HEK293 (cell line): ENCODE measurements around the gene IQSEC1.

ENCODE experiments used
- CTCF ChIA-PET: fragments of 350-600 bp; formaldehyde crosslinking; extraction: SDS; loops from one replicate; lab custom pipeline; 2021; ENCODE audit warnings: antibody characterized with exemption; lab: Yijun Ruan, JAX
- POLR2A ChIA-PET: fragments of 300-600 bp; formaldehyde crosslinking; extraction: SDS; loops from one replicate; lab custom pipeline; 2020; ENCODE audit warnings: antibody characterized with exemption, inconsistent platforms; lab: Yijun Ruan, JAX
- H3K27ac ChIP-seq: fragments of 200-500 bp; sonication (Bioruptor generic); 2 replicates; pipeline ENCODE4 v1.5.1; 2014; ENCODE audit warnings: low read depth, low read length, control low read depth, inconsistent platforms; ENCODE audit errors: extremely low read depth
- H3K36me3 ChIP-seq, 2 experiments: fragments of 200-500 bp in 1 of 2; sonication (Bioruptor generic) in 1 of 2; 1 replicate in 1 of 2; 2 replicates in 1 of 2; pipeline ENCODE4 v1.5.1; 2014 to 2017; ENCODE audit warnings: inconsistent platforms in 2 of 2, low read length in 2 of 2; ENCODE audit not compliant: control insufficient read depth in 2 of 2, insufficient read depth in 1 of 2
- H3K4me1 ChIP-seq: fragments of 200-500 bp; sonication (Bioruptor generic); 2 replicates; pipeline ENCODE4 v1.5.1; 2014; ENCODE audit warnings: mild to moderate bottlenecking, low read length, inconsistent platforms; ENCODE audit not compliant: control insufficient read depth, insufficient read depth
- H3K4me3 ChIP-seq: 2 replicates; pipeline ENCODE4 v1.5.1; 2011; ENCODE audit warnings: low read depth, mild to moderate bottlenecking, control low read depth, low read length, moderate library complexity
- H3K9me3 ChIP-seq: fragments of 200-500 bp; sonication (Bioruptor generic); 2 replicates; pipeline ENCODE4 v1.5.1; 2014; ENCODE audit warnings: low read depth, low read length, inconsistent platforms; ENCODE audit not compliant: control insufficient read depth, insufficient read depth
- BCL6B ChIP-seq: fragments of 450-650 bp; formaldehyde crosslinking; IDR thresholded peaks from 2 replicates; pipeline ENCODE4 v1.5.1; 2017; ENCODE audit warnings: missing biosample characterization, missing genetic modification characterization
- KLF10 ChIP-seq: fragments of 450-650 bp; IDR thresholded peaks from 2 replicates; pipeline ENCODE4 v1.5.1; 2018; ENCODE audit warnings: missing biosample characterization, mild to moderate bottlenecking, missing genetic modification characterization
- ZBTB11 ChIP-seq: fragments of 450-650 bp; formaldehyde crosslinking; conservative IDR thresholded peaks from 2 replicates; pipeline ENCODE4 v1.5.1; 2016; ENCODE audit warnings: low read depth, missing biosample characterization, missing genetic modification characterization
- ZBTB48 ChIP-seq: fragments of 450-650 bp; formaldehyde crosslinking; IDR thresholded peaks from 2 replicates; pipeline ENCODE4 v1.5.1; 2016; ENCODE audit warnings: missing biosample characterization, missing genetic modification characterization
- ZNF121 ChIP-seq: fragments of 450-650 bp; formaldehyde crosslinking; IDR thresholded peaks from 2 replicates; pipeline ENCODE4 v1.5.1; 2016; ENCODE audit warnings: missing biosample characterization, missing genetic modification characterization
- ZNF202 ChIP-seq: fragments of 450-650 bp; formaldehyde crosslinking; IDR thresholded peaks from 2 replicates; pipeline ENCODE4 v1.5.1; 2016; ENCODE audit warnings: missing biosample characterization, missing genetic modification characterization, borderline replicate concordance
- ZNF292 ChIP-seq: fragments of 450-650 bp; formaldehyde crosslinking; IDR thresholded peaks from 2 replicates; pipeline ENCODE4 v1.5.1; 2016; ENCODE audit warnings: low read depth, missing biosample characterization, missing genetic modification characterization, borderline replicate concordance
- ZNF510 ChIP-seq: fragments of 450-650 bp; formaldehyde crosslinking; IDR thresholded peaks from 2 replicates; pipeline ENCODE4 v1.5.1; 2018; ENCODE audit warnings: mild to moderate bottlenecking, missing genetic modification characterization, missing biosample characterization; ENCODE audit not compliant: insufficient replicate concordance
- ZNF558 ChIP-seq: fragments of 450-650 bp; formaldehyde crosslinking; IDR thresholded peaks from 2 replicates; pipeline ENCODE4 v1.5.1; 2016; ENCODE audit warnings: missing biosample characterization, missing genetic modification characterization
- ZNF623 ChIP-seq: fragments of 450-650 bp; formaldehyde crosslinking; IDR thresholded peaks from 2 replicates; pipeline ENCODE4 v1.5.1; 2016; ENCODE audit warnings: missing biosample characterization, missing genetic modification characterization
- ZNF670 ChIP-seq: fragments of 450-650 bp; formaldehyde crosslinking; IDR thresholded peaks from 2 replicates; pipeline ENCODE4 v1.5.1; 2016; ENCODE audit warnings: missing biosample characterization, missing genetic modification characterization, low read depth
- ZNF76 ChIP-seq: fragments of 450-650 bp; formaldehyde crosslinking; IDR thresholded peaks from 2 replicates; pipeline ENCODE4; 2016; ENCODE audit warnings: low read depth, missing biosample characterization, missing genetic modification characterization, borderline replicate concordance
- ZNF768 ChIP-seq: fragments of 450-650 bp; formaldehyde crosslinking; IDR thresholded peaks from 2 replicates; pipeline ENCODE4 v1.5.1; 2018; ENCODE audit warnings: missing biosample characterization, mild to moderate bottlenecking, missing genetic modification characterization
- ZSCAN5A ChIP-seq: fragments of 450-650 bp; formaldehyde crosslinking; IDR thresholded peaks from 2 replicates; pipeline ENCODE4 v1.5.1; 2016; ENCODE audit warnings: missing biosample characterization, missing genetic modification characterization

Gene IQSEC1

GRCh38 chr3:13085081-13085845, 12.0 kb upstream of the IQSEC1 start:
- TF ChIP-seq ZBTB48 (tag by site-specific recombination) = no peak
- no peaks in the 10 kb centered on the region for H3K9me3 ChIP-seq
- ChIA-PET CTCF (interaction anchor here (0.6 kb wide), 1 partner anchor 52 kb away, joined by 3 read pairs; no protein-coding TSS in a partner anchor), POLR2A (no interaction called here)
- no peaks in the 10 kb centered on the region for H3K36me3 ChIP-seq
- H3K4me3 ChIP-seq = no peak overlapping the region
- H3K4me1 ChIP-seq = no peaks in the 10 kb centered on the region
- no peak overlapping the region for H3K27ac ChIP-seq

- H3K9me3 ChIP-seq = no peaks in the 10 kb centered on the region
- POLR2A ChIA-PET = no interaction called here
- TF ChIP-seq ZBTB11 (no peak), ZNF202 (tag by site-specific recombination) (no peak), ZNF76 (no peak)
- no peak overlapping the region for H3K27ac ChIP-seq
- H3K36me3 ChIP-seq = no peaks in the 10 kb centered on the region
- H3K4me3 ChIP-seq = no peak overlapping the region
- CTCF ChIA-PET = interaction anchor here (1.5 kb wide), 1 partner anchor 8 kb away, joined by 6 read pairs; no protein-coding TSS in a partner anchor
- no peaks in the 10 kb centered on the region for H3K4me1 ChIP-seq
Measured at GRCh38 chr3:13083898-13084297, 10.7 kb upstream of the IQSEC1 start.

- Histone ChIP-seq H3K36me3 (no peaks in the 10 kb centered on the region), H3K27ac (no peak overlapping the region), H3K9me3 (no peaks in the 10 kb centered on the region), H3K4me1 (no peaks in the 10 kb centered on the region), H3K4me3 (no peak overlapping the region)
- CTCF ChIA-PET = interaction anchor here (1.5 kb wide), 1 partner anchor 9 kb away, joined by 6 read pairs; no protein-coding TSS in a partner anchor
- TF ChIP-seq ZNF768 (tag by site-specific recombination) (peak; percentile 61; the same call in 1 of the 2 replicates), ZNF510 (no peak)
- POLR2A ChIA-PET = no interaction called here
Measured at GRCh38 chr3:13083254-13083653, 10.0 kb upstream of the IQSEC1 start.

- TF ChIP-seq ZNF292 (tag by site-specific recombination) (no peak), ZNF623 (peak; percentile 98)
- POLR2A ChIA-PET = no interaction called here
- CTCF ChIA-PET = interaction anchor here (1.5 kb wide), 1 partner anchor 9 kb away, joined by 6 read pairs; no protein-coding TSS in a partner anchor
- Histone ChIP-seq H3K4me3 (no peak overlapping the region), H3K4me1 (no peaks in the 10 kb centered on the region; the same call in 1 of the 2 replicates), H3K9me3 (no peaks in the 10 kb centered on the region), H3K27ac (no peak overlapping the region), H3K36me3 (no peaks in the 10 kb centered on the region)
Measured at GRCh38 chr3:13082677-13083076, 9.4 kb upstream of the IQSEC1 start.

- POLR2A ChIA-PET = no interaction called here
- H3K4me1 ChIP-seq = no peaks in the 10 kb centered on the region; the same call in 1 of the 2 replicates
Measured at GRCh38 chr3:13081603-13082360, 8.6 kb upstream of the IQSEC1 start.

More at GRCh38 chr3:13081603-13082360, 8.6 kb upstream of the IQSEC1 start:
- Histone ChIP-seq H3K4me3 (no peak overlapping the region), H3K36me3 (no peaks in the 10 kb centered on the region), H3K9me3 (no peaks in the 10 kb centered on the region), H3K27ac (no peak overlapping the region)
- TF ChIP-seq ZNF670 (tag by site-specific recombination) (no peak), KLF10 (tag by site-specific recombination) (no peak), ZNF121 (tag by site-specific recombination) (no peak), ZSCAN5A (tag by site-specific recombination) (no peak), BCL6B (tag by site-specific recombination) (no peak), ZNF558 (tag by site-specific recombination) (no peak)
- CTCF ChIA-PET = interaction anchor here (0.6 to 1.1 kb wide), 4 partner anchors 10 to 576 kb away, joined by 3 to 6 read pairs (median 4); no protein-coding TSS in a partner anchor
